Loucy (cell line): Measurements from ENCODE around the gene RBBP5.

ENCODE experiments used
- H2AFZ ChIP-seq: fragments of 200-600 bp; sonication (generic); 2 replicates; pipeline ENCODE4 v1.6.0; 2016; ENCODE audit warnings: antibody characterized with exemption, mild to moderate bottlenecking, low read length, moderate library complexity
- H3F3A ChIP-seq: fragments of 200-600 bp; 2 replicates; pipeline ENCODE4 v1.6.0; 2016; ENCODE audit warnings: antibody characterized with exemption, low read depth, mild to moderate bottlenecking
- H3K27me3 ChIP-seq: fragments of 200-600 bp; sonication (generic); 2 replicates; pipeline ENCODE4 v1.6.1; 2014; ENCODE audit warnings: low read length, mild to moderate bottlenecking; ENCODE audit not compliant: insufficient read depth, poor library complexity, severe bottlenecking
- H3K36me3 ChIP-seq: fragments of 200-600 bp; sonication (generic); 2 replicates; pipeline ENCODE4 v1.6.1; 2016; ENCODE audit warnings: low read length; ENCODE audit not compliant: insufficient read depth
- H3K4me1 ChIP-seq: fragments of 200-600 bp; sonication (generic); 2 replicates; pipeline ENCODE4 v1.5.1; 2014; ENCODE audit warnings: low read length, mild to moderate bottlenecking; ENCODE audit not compliant: insufficient read depth, poor library complexity, severe bottlenecking
- H3K4me2 ChIP-seq: fragments of 200-600 bp; sonication (generic); 2 replicates; pipeline ENCODE4 v1.6.0; 2014; ENCODE audit warnings: antibody characterized with exemption, low read length, low read depth, mild to moderate bottlenecking; ENCODE audit not compliant: poor library complexity, severe bottlenecking
- H3K4me3 ChIP-seq: fragments of 200-600 bp; sonication (generic); 2 replicates; pipeline ENCODE4 v1.5.1; 2014; ENCODE audit warnings: low read length, mild to moderate bottlenecking, mixed read lengths; ENCODE audit not compliant: poor library complexity, severe bottlenecking
- H3K79me2 ChIP-seq: fragments of 200-600 bp; sonication (generic); 2 replicates; pipeline ENCODE4 v1.6.1; 2014; ENCODE audit warnings: low read length; ENCODE audit not compliant: insufficient read depth
- H3K9ac ChIP-seq: fragments of 200-600 bp; sonication (generic); 2 replicates; pipeline ENCODE4 v1.6.0; 2014; ENCODE audit warnings: mild to moderate bottlenecking, low read depth, low read length, moderate library complexity; ENCODE audit not compliant: poor library complexity, severe bottlenecking
- H3K9me2 ChIP-seq: fragments of 200-600 bp; sonication (generic); replicated peaks from 2 replicates; pipeline ENCODE4 v1.6.1; 2016; ENCODE audit warnings: low read depth, low read length, mixed read lengths
- H3K9me3 ChIP-seq: fragments of 200-600 bp; sonication (generic); 2 replicates; pipeline ENCODE4 v1.6.1; 2014; ENCODE audit warnings: mild to moderate bottlenecking, antibody characterized with exemption, low read length, low read depth; ENCODE audit not compliant: insufficient read depth
- H4K20me1 ChIP-seq: fragments of 200-600 bp; sonication (generic); 2 replicates; pipeline ENCODE4 v1.6.0; 2014; ENCODE audit warnings: antibody characterized with exemption, low read length, mild to moderate bottlenecking; ENCODE audit not compliant: insufficient read depth, poor library complexity, severe bottlenecking
- CTCF ChIP-seq: fragments of 200-600 bp; sonication (generic); conservative IDR thresholded peaks from 2 replicates; pipeline ENCODE4 v1.5.1; 2014; ENCODE audit warnings: mild to moderate bottlenecking, antibody characterized with exemption, low read length
- EZH2phosphoT487 ChIP-seq: fragments of 200-600 bp; IDR thresholded peaks from 2 replicates; pipeline ENCODE4 v1.6.1; 2018; ENCODE audit warnings: antibody characterized with exemption, mild to moderate bottlenecking, moderate library complexity, borderline replicate concordance

Gene RBBP5

GRCh38 chr1:205049479-205049878 is 72.3 kb downstream of the RBBP5 start:
- Histone ChIP-seq H3K9ac (no peak overlapping the region), H4K20me1 (no peaks in the 10 kb centered on the region), H3K4me3 (no peak overlapping the region), H3K4me1 (no peaks in the 10 kb centered on the region), H3F3A (no peaks in the 10 kb centered on the region), H3K4me2 (no peak overlapping the region), H3K79me2 (no peaks in the 10 kb centered on the region), H3K36me3 (no peaks in the 10 kb centered on the region), H3K9me2 (no peaks in the 10 kb centered on the region), H2AFZ (no peak overlapping the region), H3K9me3 (no peaks in the 10 kb centered on the region), H3K27me3 (no peaks in the 10 kb centered on the region)
- TF ChIP-seq CTCF (no peak), EZH2phosphoT487 (no peak)

GRCh38 chr1:205048382-205048781 is 73.4 kb downstream of the RBBP5 start:
- Histone ChIP-seq H3K9me2 (no peaks in the 10 kb centered on the region), H2AFZ (no peak overlapping the region), H3K9me3 (no peaks in the 10 kb centered on the region), H3K4me2 (no peak overlapping the region), H3K27me3 (no peaks in the 10 kb centered on the region), H3K4me3 (no peak overlapping the region), H3K9ac (no peak overlapping the region), H3F3A (no peaks in the 10 kb centered on the region), H3K36me3 (no peaks in the 10 kb centered on the region), H4K20me1 (no peaks in the 10 kb centered on the region), H3K4me1 (no peaks in the 10 kb centered on the region), H3K79me2 (no peaks in the 10 kb centered on the region)
- TF ChIP-seq EZH2phosphoT487 (no peak), CTCF (no peak)

- H3F3A ChIP-seq, result no peaks in the 10 kb centered on the region
- H2AFZ ChIP-seq, result no peak overlapping the region
- no peaks in the 10 kb centered on the region for H4K20me1 ChIP-seq
- no peak overlapping the region for H3K9ac ChIP-seq
- TF ChIP-seq EZH2phosphoT487, result no peak
- no peak for TF ChIP-seq CTCF
- H3K4me1 ChIP-seq, result no peaks in the 10 kb centered on the region
- no peak overlapping the region for H3K4me2 ChIP-seq
- H3K79me2 ChIP-seq, result no peaks in the 10 kb centered on the region
- H3K27me3 ChIP-seq, result no peaks in the 10 kb centered on the region
- no peaks in the 10 kb centered on the region for H3K9me3 ChIP-seq
- H3K4me3 ChIP-seq, result no peak overlapping the region
- H3K36me3 ChIP-seq, result no peaks in the 10 kb centered on the region
- no peaks in the 10 kb centered on the region for H3K9me2 ChIP-seq
Observed at GRCh38 chr1:205047764-205048231, 74.0 kb downstream of the RBBP5 start.
